GM12873 (cell line): ENCODE data around the gene NRARP.

Source experiments
- CTCF ChIP-seq: IDR thresholded peaks from 2 replicates; pipeline ENCODE4 v1.5.1; 2012; ENCODE audit warnings: low read depth, mild to moderate bottlenecking, moderate library complexity, low read length, control low read depth; ENCODE audit not compliant: insufficient read depth; ENCODE audit errors: missing control alignments

Gene NRARP

GRCh38 chr9:137313956-137314560 is 12.0 kb upstream of the NRARP start:
- TF ChIP-seq CTCF: no peak

GRCh38 chr9:137313326-137313936 is 11.4 kb upstream of the NRARP start:
- TF ChIP-seq CTCF: no peak

- TF ChIP-seq CTCF: no peak
Measured at GRCh38 chr9:137312852-137313325, 10.8 kb upstream of the NRARP start.

- TF ChIP-seq CTCF: no peak
Measured at GRCh38 chr9:137311986-137312851, 10.1 kb upstream of the NRARP start.

- no peak for TF ChIP-seq CTCF
Measured at GRCh38 chr9:137311171-137311985, 9.3 kb upstream of the NRARP start.

- no peak for TF ChIP-seq CTCF
Measured at GRCh38 chr9:137310189-137311052, 8.3 kb upstream of the NRARP start.
